GM21576 (cell line): ENCODE measurements around the gene IP6K3.

Experiments used
- ATAC-seq: cut with Tn5 transposase; IDR thresholded peaks from one replicate; pipeline ENCODE4 v1.9.1; 2021; ENCODE audit warnings: mild to moderate bottlenecking, moderate library complexity; ENCODE audit not compliant: unreplicated experiment

Gene IP6K3

GRCh38 chr6:33759887-33760629 is 13.4 kb upstream of the IP6K3 start:
- ATAC-seq: no peak

- ATAC-seq: no peak
Measured at GRCh38 chr6:33758815-33759216, 12.1 kb upstream of the IP6K3 start.

- no peak for ATAC-seq
Measured at GRCh38 chr6:33757906-33758305, 11.2 kb upstream of the IP6K3 start.

- no peak for ATAC-seq
Measured at GRCh38 chr6:33757113-33757512, 10.4 kb upstream of the IP6K3 start.

GRCh38 chr6:33756211-33756954 is 9.7 kb upstream of the IP6K3 start:
- ATAC-seq: no peak

GRCh38 chr6:33755070-33755869 is 8.6 kb upstream of the IP6K3 start:
- ATAC-seq: no peak

GRCh38 chr6:33754222-33754621 is 7.5 kb upstream of the IP6K3 start:
- no peak for ATAC-seq

- no peak for ATAC-seq
Measured at GRCh38 chr6:33752646-33753015, 5.9 kb upstream of the IP6K3 start.

GRCh38 chr6:33751771-33752645 is 5.3 kb upstream of the IP6K3 start:
- no peak for ATAC-seq

- no peak for ATAC-seq
Measured at GRCh38 chr6:33750244-33750991, 3.7 kb upstream of the IP6K3 start.

GRCh38 chr6:33749401-33749800 is 2.7 kb upstream of the IP6K3 start:
- no peak for ATAC-seq

GRCh38 chr6:33748841-33749240 is 2.1 kb upstream of the IP6K3 start:
- ATAC-seq: no peak

GRCh38 chr6:33747823-33748222 is 1.1 kb upstream of the IP6K3 start:
- no peak for ATAC-seq

- no peak for ATAC-seq
Measured at GRCh38 chr6:33746036-33746600, 587 bp downstream of the IP6K3 start.

- ATAC-seq: no peak
Measured at GRCh38 chr6:33745548-33745947, 1.2 kb downstream of the IP6K3 start.

GRCh38 chr6:33744895-33745546 is 1.7 kb downstream of the IP6K3 start:
- ATAC-seq: no peak

GRCh38 chr6:33744001-33744848 is 2.5 kb downstream of the IP6K3 start:
- ATAC-seq: no peak

GRCh38 chr6:33742837-33743236 is 3.9 kb downstream of the IP6K3 start:
- no peak for ATAC-seq
